GM12878 (cell line): ENCODE results near the gene KIF3A. TPM values are rescaled to one million over a fixed set of nuclear protein-coding genes. Genes with fewer than 3 reads are reported as not detected.

Source experiments
- ATAC-seq: fragments of 200-7000 bp; cut with Tn5 transposase; 3 replicates; pipeline ENCODE4 v1.9.1; 2020; ENCODE audit warnings: mild to moderate bottlenecking, moderate library complexity
- BruUV-seq: library from RNA; stranded (reverse); fragments of 400-500 nt; replicated peaks from 2 replicates; lab custom pipeline; 2021; lab: Mats Ljungman, UMichigan
- CTCF ChIA-PET: fragments of 300-600 bp; sonication (Branson Sonifier 250); formaldehyde crosslinking; extraction: SDS; loops from one replicate; lab custom pipeline; 2021; ENCODE audit warnings: inconsistent platforms; lab: Yijun Ruan, JAX
- POLR2A ChIA-PET: fragments of 350-600 bp; formaldehyde crosslinking; extraction: SDS; loops from one replicate; lab custom pipeline; 2021; ENCODE audit warnings: inconsistent platforms; lab: Charles Lee
- RAD21 ChIA-PET: fragments of 300-600 bp; sonication (Branson Sonifier 250); formaldehyde crosslinking; loops from one replicate; lab custom pipeline; 2023; ENCODE audit warnings: antibody characterized with exemption; ENCODE audit not compliant: unreplicated experiment; lab: Charles Lee
- SMC1A ChIA-PET: fragments of 300-600 bp; sonication (Branson Sonifier 250); formaldehyde crosslinking; loops from one replicate; lab custom pipeline; 2023; ENCODE audit not compliant: unreplicated experiment, uncharacterized antibody; lab: Charles Lee
- DNase-seq: peaks from one replicate; pipeline ENCODE4 v3.0.0-alpha.2; 2011; ENCODE audit warnings: low read depth, low spot score
- FAIRE-seq: peaks from 3 replicates; lab custom pipeline; 2011; peaks lifted over from hg19 to GRCh38; lab: Jason Lieb, UNC
- H2AFZ ChIP-seq: 2 replicates; pipeline ENCODE4 v1.6.0; 2011; ENCODE audit warnings: low read depth, low read length, control low read depth; ENCODE audit not compliant: control insufficient read depth
- H3K27ac ChIP-seq: 2 replicates; pipeline ENCODE4 v1.5.1; 2011; ENCODE audit warnings: control low read depth; ENCODE audit not compliant: control insufficient read depth, insufficient read depth
- H3K27me3 ChIP-seq, 2 experiments: replicated peaks in 1 of 2; 2 replicates each; pipeline versions ENCODE4 v1.6.0 to v1.6.1; 2011; ENCODE audit warnings: low read length in 1 of 2; ENCODE audit not compliant: control insufficient read depth in 2 of 2, insufficient read depth in 2 of 2
- H3K36me3 ChIP-seq, 2 experiments: 2 replicates each; pipeline ENCODE4 v1.5.1; 2011; ENCODE audit warnings: low read length in 1 of 2; ENCODE audit not compliant: control insufficient read depth in 2 of 2, insufficient read depth in 2 of 2
- H3K4me1 ChIP-seq: 2 replicates; pipeline ENCODE4 v1.6.1; 2011; ENCODE audit warnings: mild to moderate bottlenecking, low read length, moderate library complexity, mixed read lengths; ENCODE audit not compliant: control insufficient read depth, insufficient read depth
- H3K4me2 ChIP-seq: 2 replicates; pipeline ENCODE4 v1.6.0; 2011; ENCODE audit warnings: control low read depth; ENCODE audit not compliant: control insufficient read depth, insufficient read depth
- H3K4me3 ChIP-seq: fragments of 200-600 bp; sonication (generic); 2 replicates; pipeline ENCODE4 v1.5.1; 2016
- H3K79me2 ChIP-seq: 2 replicates; pipeline ENCODE4 v1.6.0; 2011; ENCODE audit warnings: low read length; ENCODE audit not compliant: control insufficient read depth, insufficient read depth
- H3K9ac ChIP-seq: 2 replicates; pipeline ENCODE4 v1.8.0; 2011; ENCODE audit warnings: low read length, control low read depth, mixed read lengths; ENCODE audit not compliant: control insufficient read depth, insufficient read depth
- H3K9me3 ChIP-seq: replicated peaks from 3 replicates; pipeline ENCODE4 v1.5.1; 2011; ENCODE audit warnings: mild to moderate bottlenecking, low read length; ENCODE audit not compliant: control insufficient read depth, insufficient read depth
- H4K20me1 ChIP-seq: 2 replicates; pipeline ENCODE4 v1.6.0; 2011; ENCODE audit not compliant: control insufficient read depth, insufficient read depth
- CEBPB ChIP-seq, 2 experiments: fragments of 150-350 bp in 1 of 2; IDR thresholded peaks; 2 replicates each; pipeline ENCODE4 v1.6.1; 2012 to 2014; ENCODE audit warnings: low read depth in 2 of 2, low read length in 2 of 2, borderline replicate concordance in 1 of 2, inconsistent platforms in 1 of 2
- EP300 ChIP-seq, 2 experiments: fragments of 150-350 bp in 1 of 2; IDR thresholded peaks; 2 replicates each; pipeline ENCODE4 v1.6.1; 2011 to 2012; ENCODE audit warnings: low read depth in 2 of 2, low read length in 2 of 2, borderline replicate concordance in 1 of 2, improper control_type of control experiment in 1 of 2, inconsistent platforms in 1 of 2; ENCODE audit not compliant: control insufficient read depth in 1 of 2
- EZH2 ChIP-seq: IDR thresholded peaks from 2 replicates; pipeline ENCODE4 v1.6.1; 2012; ENCODE audit warnings: low read depth, mild to moderate bottlenecking, control low read depth, inconsistent platforms, low read length, borderline replicate concordance; ENCODE audit not compliant: control insufficient read depth
- FOXK2 ChIP-seq: fragments of 450-650 bp; IDR thresholded peaks from 2 replicates; pipeline ENCODE4 v1.6.1; 2017; ENCODE audit warnings: mild to moderate bottlenecking, moderate library complexity
- IRF4 ChIP-seq: IDR thresholded peaks from 2 replicates; pipeline ENCODE4 v1.6.1; 2011; ENCODE audit warnings: low read depth, low read length
- NFXL1 ChIP-seq: fragments of 450-650 bp; IDR thresholded peaks from 2 replicates; pipeline ENCODE4 v1.6.1; 2017; ENCODE audit warnings: antibody characterized with exemption, mild to moderate bottlenecking, borderline replicate concordance
- POLR2AphosphoS2 ChIP-seq: IDR thresholded peaks from 2 replicates; pipeline ENCODE4 v1.6.1; 2011; ENCODE audit warnings: low read depth, mild to moderate bottlenecking, low read length, improper control_type of control experiment, moderate library complexity
- RAD21 ChIP-seq: IDR thresholded peaks from 2 replicates; pipeline ENCODE4 v1.6.1; 2011; ENCODE audit warnings: mild to moderate bottlenecking, low read depth, low read length, moderate library complexity; ENCODE audit not compliant: insufficient read depth
- RELB ChIP-seq: fragments of 450-650 bp; IDR thresholded peaks from 2 replicates; pipeline ENCODE4 v1.6.1; 2017; ENCODE audit warnings: low read depth, mild to moderate bottlenecking, moderate library complexity
- SMC3 ChIP-seq: IDR thresholded peaks from 2 replicates; pipeline ENCODE4 v1.6.1; 2011; ENCODE audit warnings: low read length, improper control_type of control experiment, borderline replicate concordance
- STAT1 ChIP-seq: fragments of 450-650 bp; conservative IDR thresholded peaks from 2 replicates; pipeline ENCODE4 v1.6.1; 2014; ENCODE audit warnings: antibody characterized with exemption, mild to moderate bottlenecking
- YY1 ChIP-seq: IDR thresholded peaks from 2 replicates; pipeline ENCODE4 v1.6.1; 2011; ENCODE audit warnings: low read depth, mild to moderate bottlenecking, low read length
- ZNF384 ChIP-seq: IDR thresholded peaks from 2 replicates; pipeline ENCODE4 v1.6.1; 2012; ENCODE audit warnings: low read depth, mild to moderate bottlenecking, low read length, improper control_type of control experiment, borderline replicate concordance
- ZNF592 ChIP-seq: fragments of 450-650 bp; IDR thresholded peaks from 2 replicates; pipeline ENCODE4 v1.6.1; 2017; ENCODE audit warnings: mild to moderate bottlenecking, moderate library complexity
- WGBS: methylation state at CpG from one replicate; pipeline ENCODE4 v1.1.6; 2016; ENCODE audit warnings: low lambda C conversion rate; ENCODE audit not compliant: insufficient replicate concordance, insufficient coverage; ENCODE audit errors: missing lambda C conversion rate; 5-methylcytosine and 5-hydroxymethylcytosine counted together
- in situ Hi-C: fragments of 300-500 bp; cut with MboI; formaldehyde crosslinking; loops from 9 replicates; pipeline ENCODE4 v1.14.3; 2018; ENCODE audit warnings: mixed read lengths
- intact Hi-C: fragments of 100-400 bp; cut with micrococcal nuclease; formaldehyde crosslinking; loops from one replicate; pipeline ENCODE4 v1.14.2; 2022; ENCODE audit not compliant: unreplicated experiment
- polyA plus RNA-seq, 11 experiments: library from polyadenylated mRNA; depleted of rRNA in 4 of 11; unstranded in 6 of 11; stranded (reverse) in 5 of 11; fragments of >200 nt; fragmentation: Nextera tagmentation in 4 of 11; fragmentation: Illumina TruSeq in 1 of 11; extraction: Ambion mirVana in 4 of 11; extraction: Trizol in 1 of 11; gene quantifications; 1 replicate in 1 of 11; 2 replicates in 10 of 11; pipeline versions ENCODE4 v1.2.1 to v1.2.3, GENCODE V29; 2011 to 2016; ENCODE audit warnings: inconsistent platforms in 2 of 11, missing spikeins in 2 of 11, low read depth in 1 of 11
- total RNA-seq, 4 experiments: library from RNA; depleted of rRNA in 3 of 4; stranded (reverse); fragments of >200 nt in 3 of 4; fragmentation: Illumina TruSeq in 1 of 4; extraction: Trizol in 1 of 4; gene quantifications; 2 replicates each; pipeline versions ENCODE4 v1.2.1 to v1.2.3, GENCODE V29; 2013 to 2021

Gene KIF3A
- total and polyA plus RNA-seq, 10 of the 15 experiments (the other 5 are each of a cell fraction or from before 2014, with no cell fraction given): 2.7 to 36.5 (median 10.0) TPM

DNA sequence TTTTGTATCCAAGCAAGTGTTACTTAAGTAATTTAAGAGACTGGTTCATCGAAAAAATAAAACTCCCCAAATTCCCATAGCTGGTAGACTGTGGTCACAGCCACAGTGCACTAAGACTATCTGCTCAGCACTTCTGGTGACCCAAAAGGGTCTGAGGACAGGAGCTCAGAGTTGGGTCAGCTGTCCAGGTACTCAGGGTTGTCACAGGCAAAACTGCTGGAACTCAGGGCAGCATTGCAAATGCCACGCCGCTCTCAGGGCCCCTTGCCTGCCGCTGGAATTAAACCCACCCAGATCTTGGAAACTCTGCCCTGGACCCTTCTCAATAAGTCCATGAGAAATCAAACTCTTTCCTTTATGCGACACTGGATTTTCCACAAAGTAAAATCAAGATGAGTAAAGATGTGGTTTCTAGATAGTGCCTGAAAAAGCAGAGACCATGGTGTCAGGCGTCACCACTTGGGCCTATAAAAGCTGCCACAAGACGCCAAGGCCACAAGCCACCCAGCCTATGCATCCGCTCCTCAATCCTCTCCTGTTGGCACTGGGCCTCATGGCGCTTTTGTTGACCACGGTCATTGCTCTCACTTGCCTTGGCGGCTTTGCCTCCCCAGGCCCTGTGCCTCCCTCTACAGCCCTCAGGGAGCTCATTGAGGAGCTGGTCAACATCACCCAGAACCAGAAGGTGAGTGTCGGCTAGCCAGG lies 79.5 kb downstream of the KIF3A start, which contains the start of gene IL13:
TSS of gene IL13 (plus strand) at position 498 of the 705 bp plus-strand sequence. CDS start at position 512, 14 bp downstream.
- POLR2A ChIA-PET: interaction anchor here (6.1 to 10.8 kb wide), 2 partner anchors 17 kb away, joined by 53 to 118 read pairs; partner anchors contain the start of gene IL4
- intact Hi-C loops: no loop called here
- TF ChIP-seq YY1: no peak
- TF ChIP-seq POLR2AphosphoS2: no peak
- no peak for TF ChIP-seq FOXK2
- no peak for TF ChIP-seq IRF4
- no peak for TF ChIP-seq ZNF592
- TF ChIP-seq ZNF384: no peak
- no peak for TF ChIP-seq RAD21
- no peak for TF ChIP-seq EP300 (IDR thresholded peaks at IDR 0.05; ENCODE audit: borderline replicate concordance in 1 of 2, control insufficient read depth in 1 of 2, low read depth in 2 of 2, low read length in 2 of 2)
- TF ChIP-seq CEBPB (IDR thresholded peaks at IDR 0.05; ENCODE audit: borderline replicate concordance in 1 of 2, low read depth in 2 of 2, low read length in 2 of 2): no peak
- no peak for TF ChIP-seq STAT1
- no peak for TF ChIP-seq SMC3
- no peak for TF ChIP-seq NFXL1
- no peak for TF ChIP-seq EZH2
- no peak for TF ChIP-seq RELB

More for the DNA sequence above, 79.5 kb downstream of the KIF3A start, which contains the start of gene IL13:
- Histone ChIP-seq H3K79me2 (no peaks in the 10 kb centered on the region), H3K9ac (no peak within 1 kb of the TSS), H3K9me3 (no peaks in the 10 kb centered on the region), H3K36me3 (no peaks in the 10 kb centered on the region), H3K27me3 (no peaks in the 10 kb centered on the region), H3K4me2 (no peak within 1 kb of the TSS), H2AFZ (no peak within 1 kb of the TSS), H3K27ac (no peak within 1 kb of the TSS), H3K4me1 (peaks cover 55% of the 10 kb centered on the region), H4K20me1 (no peaks in the 10 kb centered on the region), H3K4me3 (no peak within 1 kb of the TSS)
- FAIRE-seq: no peak
- ChIA-PET CTCF (interaction anchor here (0.7 to 1.5 kb wide), 7 partner anchors 16 to 162 kb away, joined by 3 to 10 read pairs (median 3); no protein-coding TSS in a partner anchor), SMC1A (interaction anchor here (0.8 to 12.1 kb wide), 12 partner anchors 10 to 163 kb away, joined by 3 to 156 read pairs (median 4); partner anchors contain the start of gene IL4), RAD21 (interaction anchor here (1.0 to 9.2 kb wide), 6 partner anchors 17 to 451 kb away, joined by 3 to 113 read pairs (median 4); partner anchors contain the start of gene CCNI2)
- no peak for DNase-seq
- no TSS peak for BruUV-seq
- WGBS: 97% methylated on average over 12 of the region's 12 CpGs
- in situ Hi-C loops: no loop called here
- ATAC-seq: no peak
